ENCODE data around the gene SERPIND1.

GRCh38 chr22:20794650-20795413 is 20.9 kb downstream of the SERPIND1 start:
- TF ChIP-seq CTCF (IDR thresholded peaks at IDR 0.05), result no peak
- TF ChIP-seq POLR2AphosphoS5 (IDR thresholded peaks at IDR 0.05), result no peak
- no peak for TF ChIP-seq POLR2A (IDR thresholded peaks at IDR 0.05)

Measured in breast epithelium (tissue), 3 donors.